Tibial artery (tissue), 4 donors: ENCODE results near the gene LCE2D.

ENCODE experiments used
- DNase-seq, 2 donors: peaks; one replicate each; pipeline ENCODE4 v3.0.0-alpha.2; 2019
- H3K27ac ChIP-seq, 2 donors: fragments of 200-600 bp; sonication (generic) in 1 of 2; 1 replicate in 1 of 2; 2 replicates in 1 of 2; pipeline ENCODE4 v1.5.1; 2018 to 2019; ENCODE audit warnings: mild to moderate bottlenecking in 1 of 2
- H3K27me3 ChIP-seq, 2 donors: fragments of 200-600 bp; sonication (generic) in 1 of 2; one replicate each; pipeline versions ENCODE4 v1.5.1 to v1.6.0; 2016 to 2019
- H3K36me3 ChIP-seq, 3 donors: fragments of 200-600 bp; sonication (generic) in 2 of 3; one replicate each; pipeline ENCODE4 v1.5.1; 2016 to 2019; ENCODE audit warnings: mild to moderate bottlenecking in 2 of 3
- H3K4me1 ChIP-seq, 4 donors: fragments of 200-600 bp; sonication (generic) in 2 of 4; 1 replicate in 3 of 4; 2 replicates in 1 of 4; pipeline ENCODE4 v1.5.1; 2016 to 2019
- H3K4me3 ChIP-seq, 2 donors: fragments of 200-600 bp; sonication (generic) in 1 of 2; 1 replicate in 1 of 2; 2 replicates in 1 of 2; pipeline ENCODE4 v1.5.1; 2018 to 2019; ENCODE audit warnings: mild to moderate bottlenecking in 2 of 2
- H3K9me3 ChIP-seq, 3 donors: fragments of 200-600 bp; sonication (generic) in 1 of 3; one replicate each; pipeline ENCODE4 v1.5.1; 2016 to 2019
- intact Hi-C: fragments of 100-400 bp; cut with DNase I; formaldehyde crosslinking; loops from one replicate; pipeline ENCODE4 v1.15.0; 2023; ENCODE audit warnings: low total_unique reads
- TF ChIP-seq, protein P1 (sequence below), 2 experiments: fragments of 200-600 bp in 1 of 2; fragments of 450-650 bp in 1 of 2; IDR thresholded peaks; one replicate each; pipeline ENCODE4 v1.5.1; 2017 to 2019; ENCODE audit warnings: antibody characterized with exemption in 2 of 2, mild to moderate bottlenecking in 1 of 2, moderate library complexity in 1 of 2

The LCE2D gene

DNA sequence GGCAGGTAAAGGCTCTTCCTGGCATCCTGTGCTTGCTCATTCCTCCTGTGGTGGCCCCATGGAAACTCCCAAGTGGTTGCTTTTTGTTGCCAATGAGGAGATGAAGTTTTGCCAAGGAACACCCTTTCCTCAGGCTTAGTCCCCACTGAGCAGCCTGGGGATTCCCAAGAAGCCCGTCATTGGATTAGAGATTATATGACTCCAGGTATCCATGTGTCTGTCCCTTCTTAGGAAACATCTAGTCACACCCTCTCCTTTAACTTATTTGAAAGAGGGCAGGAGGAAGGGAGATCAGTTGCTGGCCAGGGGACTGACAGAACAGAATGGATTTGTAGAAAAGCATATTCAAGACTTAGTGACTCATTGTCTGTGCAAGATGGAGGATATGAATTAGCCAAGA lies 36.4 kb upstream of the LCE2D start:
- Histone ChIP-seq H3K9me3 (no peaks in the 10 kb centered on the region), H3K4me3 (no peak overlapping the region), H3K27ac (no peak overlapping the region), H3K4me1 (no peaks in the 10 kb centered on the region), H3K27me3 (no peaks in the 10 kb centered on the region), H3K36me3 (no peaks in the 10 kb centered on the region)
- no peak for DNase-seq
- TF ChIP-seq, protein P1, sequence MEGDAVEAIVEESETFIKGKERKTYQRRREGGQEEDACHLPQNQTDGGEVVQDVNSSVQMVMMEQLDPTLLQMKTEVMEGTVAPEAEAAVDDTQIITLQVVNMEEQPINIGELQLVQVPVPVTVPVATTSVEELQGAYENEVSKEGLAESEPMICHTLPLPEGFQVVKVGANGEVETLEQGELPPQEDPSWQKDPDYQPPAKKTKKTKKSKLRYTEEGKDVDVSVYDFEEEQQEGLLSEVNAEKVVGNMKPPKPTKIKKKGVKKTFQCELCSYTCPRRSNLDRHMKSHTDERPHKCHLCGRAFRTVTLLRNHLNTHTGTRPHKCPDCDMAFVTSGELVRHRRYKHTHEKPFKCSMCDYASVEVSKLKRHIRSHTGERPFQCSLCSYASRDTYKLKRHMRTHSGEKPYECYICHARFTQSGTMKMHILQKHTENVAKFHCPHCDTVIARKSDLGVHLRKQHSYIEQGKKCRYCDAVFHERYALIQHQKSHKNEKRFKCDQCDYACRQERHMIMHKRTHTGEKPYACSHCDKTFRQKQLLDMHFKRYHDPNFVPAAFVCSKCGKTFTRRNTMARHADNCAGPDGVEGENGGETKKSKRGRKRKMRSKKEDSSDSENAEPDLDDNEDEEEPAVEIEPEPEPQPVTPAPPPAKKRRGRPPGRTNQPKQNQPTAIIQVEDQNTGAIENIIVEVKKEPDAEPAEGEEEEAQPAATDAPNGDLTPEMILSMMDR (IDR thresholded peaks at IDR 0.05), result no peak
- intact Hi-C loops, result no loop called here

- no peak for DNase-seq
- TF ChIP-seq, protein P1 (IDR thresholded peaks at IDR 0.05), result no peak
- Histone ChIP-seq H3K27ac (no peak overlapping the region), H3K27me3 (no peaks in the 10 kb centered on the region), H3K9me3 (no peaks in the 10 kb centered on the region), H3K4me3 (no peak overlapping the region), H3K36me3 (no peaks in the 10 kb centered on the region), H3K4me1 (no peaks in the 10 kb centered on the region)
- intact Hi-C loops, result no loop called here
These were observed 32.6 kb upstream of the LCE2D start for GRCh38 chr1:152630596-152630995.

DNA sequence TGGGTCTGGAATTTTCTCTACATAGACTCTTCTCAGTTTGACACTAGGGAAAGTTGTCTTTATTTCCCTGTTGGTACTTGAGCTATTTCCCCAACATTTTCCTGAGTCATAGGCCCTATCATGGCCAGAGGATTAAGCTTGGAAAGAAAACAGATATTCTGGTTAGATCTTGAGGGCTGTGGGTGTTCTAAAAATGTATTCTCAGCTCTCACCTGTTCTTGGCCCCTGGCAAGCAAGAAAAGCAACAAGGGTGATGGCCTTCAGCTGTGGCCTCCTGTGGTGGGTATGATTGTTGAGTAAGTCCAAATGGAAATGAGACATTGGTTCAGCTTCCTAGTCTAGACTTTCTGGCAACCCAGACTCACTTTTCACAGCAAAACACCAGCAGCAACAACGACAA lies 22.8 kb upstream of the LCE2D start:
- Histone ChIP-seq H3K27ac (no peak overlapping the region), H3K36me3 (no peaks in the 10 kb centered on the region), H3K27me3 (no peaks in the 10 kb centered on the region), H3K9me3 (no peaks in the 10 kb centered on the region), H3K4me3 (no peak overlapping the region), H3K4me1 (no peaks in the 10 kb centered on the region)
- TF ChIP-seq, protein P1 (IDR thresholded peaks at IDR 0.05), result no peak
- DNase-seq, result no peak
- intact Hi-C loops, result no loop called here

GRCh38 chr1:152643945-152644344 lies 19.2 kb upstream of the LCE2D start:
- no peaks in the 10 kb centered on the region for H3K27me3 ChIP-seq
- TF ChIP-seq, protein P1 (IDR thresholded peaks at IDR 0.05), result no peak
- no peaks in the 10 kb centered on the region for H3K36me3 ChIP-seq
- no peak overlapping the region for H3K27ac ChIP-seq
- H3K9me3 ChIP-seq, result no peaks in the 10 kb centered on the region
- H3K4me3 ChIP-seq, result no peak overlapping the region
- no peak for DNase-seq
- intact Hi-C loops, result no loop called here
- no peaks in the 10 kb centered on the region for H3K4me1 ChIP-seq

DNA sequence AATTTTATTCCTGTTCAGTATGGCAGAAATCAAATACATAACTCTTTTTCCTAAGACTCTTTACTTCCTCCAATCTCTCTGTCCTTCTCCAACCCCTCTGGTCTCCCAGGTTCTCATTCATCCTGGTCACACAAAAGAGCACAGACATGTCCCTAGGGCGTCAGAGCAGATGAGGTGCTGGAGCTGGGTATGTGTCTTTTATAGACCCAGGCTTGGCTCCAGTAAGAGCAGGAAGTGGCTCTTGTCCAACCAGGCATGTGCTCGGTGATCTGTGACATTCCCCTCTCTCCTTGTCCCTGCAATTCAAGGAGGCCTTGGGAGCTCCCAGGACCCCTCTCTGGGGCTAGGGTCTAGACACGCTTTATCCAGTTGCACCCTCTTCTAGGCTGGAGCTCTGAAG lies 18.0 kb upstream of the LCE2D start:
- DNase-seq, result no peak
- Histone ChIP-seq H3K36me3 (no peaks in the 10 kb centered on the region), H3K9me3 (no peaks in the 10 kb centered on the region), H3K4me1 (no peaks in the 10 kb centered on the region), H3K27me3 (no peaks in the 10 kb centered on the region), H3K27ac (no peak overlapping the region), H3K4me3 (no peak overlapping the region)
- TF ChIP-seq, protein P1 (IDR thresholded peaks at IDR 0.05), result no peak
- intact Hi-C loops, result no loop called here

DNA sequence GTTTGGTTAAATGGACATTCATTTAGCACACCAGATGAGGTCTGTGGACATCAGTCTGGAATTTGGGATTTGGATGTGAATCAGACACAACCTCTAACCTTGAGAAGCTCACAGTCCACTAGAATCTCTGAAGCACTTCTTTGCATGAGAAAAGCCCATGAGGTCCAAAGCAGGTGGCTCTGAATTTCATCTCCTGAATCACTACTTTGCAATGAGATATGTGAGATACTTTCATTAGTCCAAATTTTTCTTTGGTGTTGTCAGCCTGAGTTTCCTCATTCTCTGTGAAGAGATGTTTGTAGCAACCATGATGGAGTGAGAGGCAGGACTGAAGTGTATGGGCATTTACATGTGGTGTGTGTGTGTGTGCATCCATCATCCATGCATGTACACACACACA lies 16.5 kb upstream of the LCE2D start:
- TF ChIP-seq, protein P1 (IDR thresholded peaks at IDR 0.05), result no peak
- H3K36me3 ChIP-seq, result no peaks in the 10 kb centered on the region
- H3K4me1 ChIP-seq, result no peaks in the 10 kb centered on the region
- no peaks in the 10 kb centered on the region for H3K9me3 ChIP-seq
- intact Hi-C loops, result no loop called here
- no peak overlapping the region for H3K27ac ChIP-seq
- H3K4me3 ChIP-seq, result no peak overlapping the region
- DNase-seq, result no peak
- H3K27me3 ChIP-seq, result no peaks in the 10 kb centered on the region
